ENCODE measurements around the gene PRPF8. TPM values are rescaled to one million over a fixed set of nuclear protein-coding genes. Genes with fewer than 3 reads are reported as not detected.

The PRPF8 gene
- total and polyA plus RNA-seq, 2 of the 13 experiments (the other 11 are each of a cell fraction or from before 2014, with no cell fraction given), result 112 to 179 TPM

GRCh38 chr17:1716076-1716911 is 31.6 kb upstream of the PRPF8 start (continued):
- TF ChIP-seq CREB3 (CRISPR knock-in tag; IDR thresholded peaks at IDR 0.05), result no peak
- TF ChIP-seq ZNF709 (CRISPR knock-in tag; IDR thresholded peaks at IDR 0.05), result 0 out of 2 replicates have a peak, but pooled peaks have one; percentile 12
- TF ChIP-seq MYNN (CRISPR knock-in tag; IDR thresholded peaks at IDR 0.05; ENCODE audit: low read depth), result no peak
- TF ChIP-seq NFIC (IDR thresholded peaks at IDR 0.05; ENCODE audit: low read length), result no peak
- peak; percentile 29 for TF ChIP-seq ASH2L (IDR thresholded peaks at IDR 0.05; ENCODE audit: insufficient read length, low read depth, low read length)
- TF ChIP-seq HNF1A (IDR thresholded peaks at IDR 0.05; ENCODE audit: low read depth), result no peak
- TF ChIP-seq HNF1A (CRISPR knock-in tag; IDR thresholded peaks at IDR 0.05; ENCODE audit: borderline replicate concordance), result peak; percentile 13; the same call in 1 of the 2 replicates
- peak; percentile 85; the same call in 1 of the 2 replicates for TF ChIP-seq SP1 (IDR thresholded peaks at IDR 0.05)
- TF ChIP-seq SP1 (CRISPR knock-in tag; IDR thresholded peaks at IDR 0.05), result peak; percentile 98
- no peak for TF ChIP-seq ZNF878 (CRISPR knock-in tag; IDR thresholded peaks at IDR 0.05)
- TF ChIP-seq ZNF275 (CRISPR knock-in tag; IDR thresholded peaks at IDR 0.05; ENCODE audit: borderline replicate concordance), result no peak
- no peak for TF ChIP-seq ZNF3 (CRISPR knock-in tag; IDR thresholded peaks at IDR 0.05)
- TF ChIP-seq ZNF574 (CRISPR knock-in tag; IDR thresholded peaks at IDR 0.05), result peak; percentile 51
- no peak for TF ChIP-seq GTF3A (CRISPR knock-in tag; conservative IDR thresholded peaks at IDR 0.05)
- TF ChIP-seq CEBPG (CRISPR knock-in tag; IDR thresholded peaks at IDR 0.05), result no peak
- TF ChIP-seq JUND (CRISPR knock-in tag; IDR thresholded peaks at IDR 0.05), result no peak; the same call in 1 of the 2 replicates
- TF ChIP-seq MBD4 (IDR thresholded peaks at IDR 0.05; ENCODE audit: borderline replicate concordance, low read length), result no peak
- no peak for TF ChIP-seq ZNF652 (CRISPR knock-in tag; IDR thresholded peaks at IDR 0.05; ENCODE audit: borderline replicate concordance, low read depth)
- no peak for TF ChIP-seq RNF2 (conservative IDR thresholded peaks at IDR 0.05; ENCODE audit: low read depth)
- no peak for TF ChIP-seq NFKBIZ (CRISPR knock-in tag; IDR thresholded peaks at IDR 0.05)
- peak; percentile 45 for TF ChIP-seq MEIS2 (CRISPR knock-in tag; IDR thresholded peaks at IDR 0.05)
- no peak for TF ChIP-seq FOXA1 (IDR thresholded peaks at IDR 0.05)
- TF ChIP-seq FOXA1 (CRISPR knock-in tag; IDR thresholded peaks at IDR 0.05), result 0 out of 2 replicates have a peak, but pooled peaks have one; percentile 26
